Cardiac muscle cell (in vitro differentiated cells and primary cell): Measurements from ENCODE around the gene RASA3. TPM values are rescaled to one million over a fixed set of nuclear protein-coding genes. Genes with fewer than 3 reads are reported as not detected.

ENCODE experiments used
- DNase-seq, 2 donors: peaks; one replicate each; pipeline versions ENCODE4 v3.0.0 to v3.0.0-alpha.2; 2010 to 2017; ENCODE audit warnings: low read depth in 1 of 2, low spot score in 1 of 2
- H3K27ac ChIP-seq: fragments of 200-600 bp; sonication (generic); 2 replicates; pipeline ENCODE4 v1.5.1; 2016
- H3K27me3 ChIP-seq: fragments of 200-600 bp; sonication (generic); 2 replicates; pipeline ENCODE4 v1.6.0; 2016; ENCODE audit warnings: control low read depth
- H3K36me3 ChIP-seq: fragments of 200-600 bp; sonication (generic); 2 replicates; pipeline ENCODE4 v1.5.1; 2016; ENCODE audit warnings: control low read depth
- H3K4me1 ChIP-seq: fragments of 200-600 bp; sonication (generic); 2 replicates; pipeline ENCODE4 v1.8.1; 2017; ENCODE audit warnings: low read depth, mild to moderate bottlenecking, mixed run types
- H3K4me3 ChIP-seq: fragments of 200-600 bp; sonication (generic); 2 replicates; pipeline ENCODE4 v1.5.1; 2016; ENCODE audit warnings: mild to moderate bottlenecking
- H3K9me3 ChIP-seq: fragments of 200-600 bp; sonication (generic); 2 replicates; pipeline ENCODE4 v1.5.1; 2017; ENCODE audit warnings: low read depth, mild to moderate bottlenecking, control low read depth
- polyA plus RNA-seq: library from polyadenylated mRNA; unstranded; fragments of >200 nt; fragmentation: Nextera tagmentation; extraction: Ambion mirVana; gene quantifications from 2 replicates; pipeline ENCODE4 v1.2.1, GENCODE V29; 2016
- total RNA-seq: library from RNA; depleted of rRNA; stranded (reverse); fragments of >200 nt; gene quantifications from 2 replicates; pipeline ENCODE4 v1.2.3, GENCODE V29; 2016
- TF ChIP-seq, protein P1 (sequence below): IDR thresholded peaks from 2 replicates; pipeline ENCODE4 v1.5.1; 2012; ENCODE audit warnings: low read depth, mild to moderate bottlenecking, low read length

RASA3 gene
- total and polyA plus RNA-seq, 2 experiments from 2014 or later: 14.0 to 26.0 TPM

DNA sequence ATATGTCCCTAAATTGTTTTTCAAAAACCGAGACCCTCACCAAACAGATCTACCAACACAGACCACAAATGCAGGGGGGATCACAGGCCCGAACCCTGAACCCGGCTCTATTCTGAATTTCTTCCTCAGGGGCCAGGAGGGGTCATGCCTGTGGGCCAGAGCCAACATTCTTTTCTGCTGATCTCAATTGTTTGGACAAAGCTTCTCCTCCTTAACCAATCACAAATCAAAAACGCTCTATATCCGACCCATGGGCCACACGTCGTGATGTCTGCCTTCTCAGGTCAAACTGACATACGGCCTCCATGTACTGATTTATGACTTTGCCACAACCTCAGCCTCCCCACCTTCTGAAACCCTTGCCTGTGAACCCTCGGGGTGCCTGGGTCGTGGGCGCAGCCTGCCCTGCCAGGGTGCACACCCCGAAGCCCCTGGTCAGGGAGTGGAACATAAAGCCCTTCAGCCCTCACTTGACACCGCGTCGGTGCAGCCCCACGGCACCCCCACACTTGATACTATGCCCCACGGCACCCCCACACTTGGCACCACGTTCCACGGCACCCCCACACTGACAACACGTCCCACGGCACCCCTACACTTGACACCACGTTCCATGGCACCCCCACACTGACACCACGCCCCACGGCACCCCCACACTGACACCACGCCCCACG, 100.2 kb downstream of the RASA3 start:
- no peaks in the 10 kb centered on the region for H3K36me3 ChIP-seq
- TF ChIP-seq, protein P1, sequence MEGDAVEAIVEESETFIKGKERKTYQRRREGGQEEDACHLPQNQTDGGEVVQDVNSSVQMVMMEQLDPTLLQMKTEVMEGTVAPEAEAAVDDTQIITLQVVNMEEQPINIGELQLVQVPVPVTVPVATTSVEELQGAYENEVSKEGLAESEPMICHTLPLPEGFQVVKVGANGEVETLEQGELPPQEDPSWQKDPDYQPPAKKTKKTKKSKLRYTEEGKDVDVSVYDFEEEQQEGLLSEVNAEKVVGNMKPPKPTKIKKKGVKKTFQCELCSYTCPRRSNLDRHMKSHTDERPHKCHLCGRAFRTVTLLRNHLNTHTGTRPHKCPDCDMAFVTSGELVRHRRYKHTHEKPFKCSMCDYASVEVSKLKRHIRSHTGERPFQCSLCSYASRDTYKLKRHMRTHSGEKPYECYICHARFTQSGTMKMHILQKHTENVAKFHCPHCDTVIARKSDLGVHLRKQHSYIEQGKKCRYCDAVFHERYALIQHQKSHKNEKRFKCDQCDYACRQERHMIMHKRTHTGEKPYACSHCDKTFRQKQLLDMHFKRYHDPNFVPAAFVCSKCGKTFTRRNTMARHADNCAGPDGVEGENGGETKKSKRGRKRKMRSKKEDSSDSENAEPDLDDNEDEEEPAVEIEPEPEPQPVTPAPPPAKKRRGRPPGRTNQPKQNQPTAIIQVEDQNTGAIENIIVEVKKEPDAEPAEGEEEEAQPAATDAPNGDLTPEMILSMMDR: no peak
- no peaks in the 10 kb centered on the region for H3K4me1 ChIP-seq
- no peak overlapping the region for H3K27ac ChIP-seq
- peak in 1 of 2 donors; percentile 79 for DNase-seq
- H3K27me3 ChIP-seq: no peaks in the 10 kb centered on the region
- H3K9me3 ChIP-seq: no peaks in the 10 kb centered on the region
- no peak overlapping the region for H3K4me3 ChIP-seq

DNA sequence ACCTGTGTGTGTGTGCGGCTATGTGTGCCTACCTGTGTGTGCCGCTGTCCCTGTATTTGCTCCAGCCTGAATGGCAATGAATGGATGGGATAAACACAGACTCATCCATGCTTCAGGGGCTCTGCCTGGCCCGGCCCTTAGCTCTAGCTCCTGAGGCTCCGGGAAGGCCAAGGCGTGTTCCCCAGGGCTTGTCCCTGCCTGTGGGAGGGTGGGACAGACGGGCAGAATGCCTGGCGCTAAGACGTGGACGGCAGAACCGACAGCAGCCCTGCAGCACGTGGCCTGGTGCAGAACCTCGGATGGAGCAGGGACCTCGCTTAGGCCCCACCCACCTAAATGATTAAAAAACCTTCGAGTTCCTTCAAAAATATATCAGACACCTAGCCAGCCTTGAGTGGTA, 100.8 kb downstream of the RASA3 start:
- H3K36me3 ChIP-seq: no peaks in the 10 kb centered on the region
- no peaks in the 10 kb centered on the region for H3K9me3 ChIP-seq
- DNase-seq: no peak
- H3K4me1 ChIP-seq: no peaks in the 10 kb centered on the region
- H3K4me3 ChIP-seq: no peak overlapping the region
- TF ChIP-seq, protein P1: no peak
- H3K27me3 ChIP-seq: no peaks in the 10 kb centered on the region
- H3K27ac ChIP-seq: no peak overlapping the region

DNA sequence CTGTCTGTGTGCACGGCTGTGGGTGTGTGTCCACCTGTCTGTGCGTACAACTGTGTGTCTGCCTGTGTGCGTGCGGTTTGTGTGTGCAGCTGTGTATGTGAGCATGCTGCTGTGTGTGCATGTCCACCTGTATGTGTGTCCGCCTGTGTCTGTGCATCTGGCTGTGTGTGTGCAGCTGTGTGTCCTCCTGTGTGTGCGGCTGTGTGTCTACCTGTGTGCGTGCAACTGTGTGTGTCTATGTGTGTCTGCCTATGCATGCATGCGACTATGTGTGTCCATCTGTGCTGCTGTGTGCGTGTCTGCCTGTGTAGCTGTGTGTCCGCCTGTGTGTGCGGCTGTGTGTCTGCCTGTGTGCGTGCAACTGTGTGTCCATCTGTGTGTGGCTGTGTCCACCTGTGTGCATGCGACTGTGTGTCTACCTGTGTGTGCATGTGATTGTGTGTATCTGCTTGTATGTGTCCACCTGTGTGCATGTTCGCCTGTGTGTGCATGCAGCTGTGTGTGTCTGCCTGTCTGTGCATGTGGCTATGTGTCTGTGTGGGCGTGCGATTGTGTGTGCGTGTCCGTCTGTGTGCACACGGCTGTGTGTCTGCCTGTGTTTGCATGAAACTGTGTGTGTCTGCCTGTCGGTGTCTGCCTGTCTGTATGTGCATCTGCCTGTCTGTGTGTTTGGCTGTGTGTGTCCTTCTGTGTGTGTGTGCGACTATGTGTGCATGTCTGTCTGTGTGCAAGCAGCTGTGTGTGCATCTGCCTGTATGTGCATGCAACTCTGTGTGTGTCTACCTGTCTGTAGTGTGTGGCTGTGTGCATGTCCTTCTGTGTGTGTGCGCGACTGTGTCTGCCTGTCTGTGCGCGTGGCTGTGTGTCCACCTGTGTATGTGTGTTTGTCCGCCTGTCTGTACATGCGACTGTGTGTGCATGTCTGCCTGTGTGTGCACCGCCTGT, 101.5 kb downstream of the RASA3 start:
- Histone ChIP-seq H3K4me3 (no peak overlapping the region), H3K36me3 (no peaks in the 10 kb centered on the region), H3K27me3 (no peaks in the 10 kb centered on the region), H3K4me1 (no peaks in the 10 kb centered on the region), H3K9me3 (no peaks in the 10 kb centered on the region), H3K27ac (no peak overlapping the region)
- TF ChIP-seq, protein P1: no peak
- DNase-seq: no peak

DNA sequence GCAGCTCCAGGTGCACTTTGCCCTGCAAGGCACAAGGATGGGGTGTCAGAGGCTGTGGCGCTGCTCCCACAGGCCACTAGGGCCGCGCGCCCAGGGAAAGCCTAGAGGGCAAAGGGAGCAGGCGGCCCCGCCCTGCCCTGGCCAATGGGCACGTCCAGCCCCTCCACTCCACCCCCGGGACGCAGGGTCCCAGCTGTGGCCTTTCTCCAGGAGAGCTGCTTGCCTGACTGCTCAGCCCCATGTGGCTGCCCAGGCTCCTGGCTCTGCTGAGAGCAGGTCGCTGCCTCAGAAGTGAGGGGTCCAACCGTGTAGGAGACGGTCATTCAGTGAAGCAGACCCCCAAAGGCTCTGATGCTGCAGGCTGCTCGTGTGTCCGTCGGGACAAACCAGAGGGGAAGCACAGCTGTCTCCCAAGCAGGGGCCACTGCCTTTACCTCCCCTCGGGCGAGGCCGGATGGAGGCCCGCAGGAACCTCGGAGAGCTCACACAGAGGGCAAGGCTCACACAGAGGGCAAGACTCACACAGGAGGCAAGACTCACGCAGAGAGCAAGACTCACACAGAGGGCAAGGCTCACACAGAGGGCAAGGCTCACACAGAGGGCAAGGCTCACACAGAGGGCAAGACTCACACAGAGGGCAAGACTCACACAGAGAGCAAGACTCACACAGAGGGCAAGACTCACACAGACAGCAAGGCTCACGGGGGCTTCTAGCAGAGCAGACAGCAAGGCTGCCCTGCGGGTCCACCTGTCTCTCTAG, 102.4 kb downstream of the RASA3 start:
- no peak for DNase-seq
- H3K4me1 ChIP-seq: no peaks in the 10 kb centered on the region
- H3K9me3 ChIP-seq: no peaks in the 10 kb centered on the region
- TF ChIP-seq, protein P1: no peak
- no peaks in the 10 kb centered on the region for H3K27me3 ChIP-seq
- no peak overlapping the region for H3K27ac ChIP-seq
- H3K4me3 ChIP-seq: no peak overlapping the region
- H3K36me3 ChIP-seq: no peaks in the 10 kb centered on the region

DNA sequence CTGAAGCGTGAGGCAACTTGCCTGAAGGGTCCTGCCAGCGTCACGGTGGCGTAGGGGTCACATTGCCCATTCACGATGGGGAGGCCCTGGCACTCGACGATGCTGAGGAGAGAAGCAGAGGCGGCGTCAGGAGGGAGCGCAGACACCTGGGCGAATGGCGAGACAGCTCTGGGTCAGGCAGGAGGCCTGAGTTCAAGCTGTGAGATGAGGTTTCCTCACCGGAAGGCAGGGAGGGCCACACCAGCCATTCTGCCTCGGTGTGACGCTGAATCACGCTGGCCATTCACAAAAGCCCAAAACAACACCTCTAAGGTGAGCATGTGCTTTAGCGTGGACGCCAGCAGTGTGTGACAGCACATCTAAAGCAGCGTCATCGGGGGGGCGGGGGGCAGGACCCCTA, 104.6 kb downstream of the RASA3 start:
- Histone ChIP-seq H3K27ac (no peak overlapping the region), H3K9me3 (no peaks in the 10 kb centered on the region), H3K36me3 (no peaks in the 10 kb centered on the region), H3K4me1 (no peaks in the 10 kb centered on the region), H3K27me3 (no peaks in the 10 kb centered on the region), H3K4me3 (no peak overlapping the region)
- TF ChIP-seq, protein P1: no peak
- no peak for DNase-seq
